ENCODE data around the gene MBD3.

MBD3 gene

GRCh38 chr19:1560286-1560882, 32.3 kb downstream of the MBD3 start:
- Histone ChIP-seq H3K4me3 (ENCODE audit: low read depth, low read length) (no peak overlapping the region), H3K36me3 (ENCODE audit: control insufficient read depth in 2 of 2, insufficient read depth in 1 of 2, low read length in 2 of 2) (peaks cover 4 to 17% of the 10 kb centered on the region in 2 experiments; a peak in 2 of 3 replicates), H3K4me1 (ENCODE audit: control insufficient read depth, insufficient read depth, low read length) (no peaks in the 10 kb centered on the region), H3K9me3 (ENCODE audit: control insufficient read depth, insufficient read depth, low read depth, low read length) (no peaks in the 10 kb centered on the region), H3K27ac (ENCODE audit: extremely low read depth, low read depth, low read length) (no peak overlapping the region)
- CTCF ChIA-PET, result interaction anchor here (0.6 kb wide), 1 partner anchor 283 kb away, joined by 4 read pairs; no protein-coding TSS in a partner anchor
- no peak for TF ChIP-seq ZNF280D (tag by site-specific recombination; IDR thresholded peaks at IDR 0.05)
- no peak for TF ChIP-seq ZNF837 (tag by site-specific recombination; IDR thresholded peaks at IDR 0.05)
- TF ChIP-seq HOXD13 (CRISPR knock-in tag; IDR thresholded peaks at IDR 0.05; ENCODE audit: borderline replicate concordance), result no peak
- TF ChIP-seq GLIS2 (tag by site-specific recombination; IDR thresholded peaks at IDR 0.05), result no peak
- no peak for TF ChIP-seq TCF7L2 (IDR thresholded peaks at IDR 0.05; ENCODE audit: borderline replicate concordance, low read depth, low read length)
- POLR2A ChIA-PET, result no interaction called here

- no peak overlapping the region for H3K27ac ChIP-seq (ENCODE audit: extremely low read depth, low read depth, low read length)
- POLR2A ChIA-PET, result no interaction called here
- no peak overlapping the region for H3K4me3 ChIP-seq (ENCODE audit: low read depth, low read length)
- no peaks in the 10 kb centered on the region for H3K4me1 ChIP-seq (ENCODE audit: control insufficient read depth, insufficient read depth, low read length)
- H3K9me3 ChIP-seq (ENCODE audit: control insufficient read depth, insufficient read depth, low read depth, low read length), result no peaks in the 10 kb centered on the region
- CTCF ChIA-PET, result interaction anchor here (0.7 to 1.2 kb wide), 2 partner anchors 114 to 279 kb away, joined by 3 read pairs; no protein-coding TSS in a partner anchor
- H3K36me3 ChIP-seq (ENCODE audit: control insufficient read depth in 2 of 2, insufficient read depth in 1 of 2, low read length in 2 of 2), result peaks cover 4 to 17% of the 10 kb centered on the region in 2 experiments; a peak in 2 of 3 replicates
- no peak for TF ChIP-seq ZBTB26 (tag by site-specific recombination; optimal IDR thresholded peaks at IDR 0.05)
- TF ChIP-seq WT1 (tag by site-specific recombination; IDR thresholded peaks at IDR 0.05), result no peak
- no peak for TF ChIP-seq ZNF335 (tag by site-specific recombination; conservative IDR thresholded peaks at IDR 0.05)
- no peak for TF ChIP-seq ZNF398 (tag by site-specific recombination; IDR thresholded peaks at IDR 0.05)
- TF ChIP-seq ZNF23 (tag by site-specific recombination; IDR thresholded peaks at IDR 0.05; ENCODE audit: borderline replicate concordance), result no peak
- TF ChIP-seq, protein P1, sequence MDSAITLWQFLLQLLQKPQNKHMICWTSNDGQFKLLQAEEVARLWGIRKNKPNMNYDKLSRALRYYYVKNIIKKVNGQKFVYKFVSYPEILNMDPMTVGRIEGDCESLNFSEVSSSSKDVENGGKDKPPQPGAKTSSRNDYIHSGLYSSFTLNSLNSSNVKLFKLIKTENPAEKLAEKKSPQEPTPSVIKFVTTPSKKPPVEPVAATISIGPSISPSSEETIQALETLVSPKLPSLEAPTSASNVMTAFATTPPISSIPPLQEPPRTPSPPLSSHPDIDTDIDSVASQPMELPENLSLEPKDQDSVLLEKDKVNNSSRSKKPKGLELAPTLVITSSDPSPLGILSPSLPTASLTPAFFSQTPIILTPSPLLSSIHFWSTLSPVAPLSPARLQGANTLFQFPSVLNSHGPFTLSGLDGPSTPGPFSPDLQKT (IDR thresholded peaks at IDR 0.05; ENCODE audit: borderline replicate concordance, low read depth, low read length), result no peak
- TF ChIP-seq ZNF341 (tag by site-specific recombination; IDR thresholded peaks at IDR 0.05; ENCODE audit: low read depth), result no peak
- TF ChIP-seq HIC1 (tag by site-specific recombination; IDR thresholded peaks at IDR 0.05), result no peak
- TF ChIP-seq, protein P2, sequence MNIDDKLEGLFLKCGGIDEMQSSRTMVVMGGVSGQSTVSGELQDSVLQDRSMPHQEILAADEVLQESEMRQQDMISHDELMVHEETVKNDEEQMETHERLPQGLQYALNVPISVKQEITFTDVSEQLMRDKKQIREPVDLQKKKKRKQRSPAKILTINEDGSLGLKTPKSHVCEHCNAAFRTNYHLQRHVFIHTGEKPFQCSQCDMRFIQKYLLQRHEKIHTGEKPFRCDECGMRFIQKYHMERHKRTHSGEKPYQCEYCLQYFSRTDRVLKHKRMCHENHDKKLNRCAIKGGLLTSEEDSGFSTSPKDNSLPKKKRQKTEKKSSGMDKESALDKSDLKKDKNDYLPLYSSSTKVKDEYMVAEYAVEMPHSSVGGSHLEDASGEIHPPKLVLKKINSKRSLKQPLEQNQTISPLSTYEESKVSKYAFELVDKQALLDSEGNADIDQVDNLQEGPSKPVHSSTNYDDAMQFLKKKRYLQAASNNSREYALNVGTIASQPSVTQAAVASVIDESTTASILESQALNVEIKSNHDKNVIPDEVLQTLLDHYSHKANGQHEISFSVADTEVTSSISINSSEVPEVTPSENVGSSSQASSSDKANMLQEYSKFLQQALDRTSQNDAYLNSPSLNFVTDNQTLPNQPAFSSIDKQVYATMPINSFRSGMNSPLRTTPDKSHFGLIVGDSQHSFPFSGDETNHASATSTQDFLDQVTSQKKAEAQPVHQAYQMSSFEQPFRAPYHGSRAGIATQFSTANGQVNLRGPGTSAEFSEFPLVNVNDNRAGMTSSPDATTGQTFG (tag by site-specific recombination; IDR thresholded peaks at IDR 0.05; ENCODE audit: borderline replicate concordance), result no peak
- TF ChIP-seq ZNF433 (tag by site-specific recombination; IDR thresholded peaks at IDR 0.05; ENCODE audit: low read depth), result no peak
- no peak for TF ChIP-seq ZNF121 (tag by site-specific recombination; IDR thresholded peaks at IDR 0.05)
- TF ChIP-seq ZNF639 (tag by site-specific recombination; IDR thresholded peaks at IDR 0.05), result no peak
- TF ChIP-seq, protein P3, sequence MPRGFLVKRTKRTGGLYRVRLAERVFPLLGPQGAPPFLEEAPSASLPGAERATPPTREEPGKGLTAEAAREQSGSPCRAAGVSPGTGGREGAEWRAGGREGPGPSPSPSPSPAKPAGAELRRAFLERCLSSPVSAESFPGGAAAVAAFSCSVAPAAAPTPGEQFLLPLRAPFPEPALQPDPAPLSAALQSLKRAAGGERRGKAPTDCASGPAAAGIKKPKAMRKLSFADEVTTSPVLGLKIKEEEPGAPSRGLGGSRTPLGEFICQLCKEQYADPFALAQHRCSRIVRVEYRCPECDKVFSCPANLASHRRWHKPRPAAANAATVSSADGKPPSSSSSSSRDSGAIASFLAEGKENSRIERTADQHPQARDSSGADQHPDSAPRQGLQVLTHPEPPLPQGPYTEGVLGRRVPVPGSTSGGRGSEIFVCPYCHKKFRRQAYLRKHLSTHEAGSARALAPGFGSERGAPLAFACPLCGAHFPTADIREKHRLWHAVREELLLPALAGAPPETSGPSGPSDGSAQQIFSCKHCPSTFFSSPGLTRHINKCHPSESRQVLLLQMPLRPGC (tag by site-specific recombination; IDR thresholded peaks at IDR 0.05), result no peak
These were observed 34.1 kb downstream of the MBD3 start for GRCh38 chr19:1558552-1558951.

Data from HEK293 (cell line).